ENCODE results near the gene SWSAP1. TPM values are rescaled to one million over a fixed set of nuclear protein-coding genes. Genes with fewer than 3 reads are reported as not detected.
"Not testable (repeated sequence)": the region's sequence is repeated elsewhere in the genome, so short reads cannot be mapped to it uniquely, and the experiment has no call there.

Gene SWSAP1
- total RNA-seq, 1 donor from 2014 or later = 1.2 TPM

GRCh38 chr19:11378319-11379189, 4.1 kb downstream of the SWSAP1 start:
- DNase-seq (ENCODE audit: low spot score) = no peak

- not testable (repeated sequence) for DNase-seq (ENCODE audit: low spot score)
These were observed 4.9 kb downstream of the SWSAP1 start for GRCh38 chr19:11379269-11379845.

GRCh38 chr19:11379857-11380350, 5.4 kb downstream of the SWSAP1 start:
- no peak for DNase-seq (ENCODE audit: low spot score)

GRCh38 chr19:11380653-11381537, 6.4 kb downstream of the SWSAP1 start:
- peak; percentile 93 for DNase-seq (ENCODE audit: low spot score)

- no peak for DNase-seq (ENCODE audit: low spot score)
These were observed 8.6 kb downstream of the SWSAP1 start for GRCh38 chr19:11382898-11383705.

GRCh38 chr19:11383706-11384048, 9.2 kb downstream of the SWSAP1 start:
- no peak for DNase-seq (ENCODE audit: low spot score)

GRCh38 chr19:11384778-11385129, 10.3 kb downstream of the SWSAP1 start:
- DNase-seq (ENCODE audit: low spot score) = no peak

- DNase-seq (ENCODE audit: low spot score) = no peak
These were observed 12.9 kb downstream of the SWSAP1 start for GRCh38 chr19:11387162-11388034.

- DNase-seq (ENCODE audit: low spot score) = no peak
These were observed 15.9 kb downstream of the SWSAP1 start for GRCh38 chr19:11390359-11390758.

GRCh38 chr19:11390933-11391680, 16.6 kb downstream of the SWSAP1 start:
- no peak for DNase-seq (ENCODE audit: low spot score)

GRCh38 chr19:11397089-11397610, 22.7 kb downstream of the SWSAP1 start:
- no peak for DNase-seq (ENCODE audit: low spot score)

GRCh38 chr19:11399667-11400066, 25.2 kb downstream of the SWSAP1 start:
- no peak for DNase-seq (ENCODE audit: low spot score)

- no peak for DNase-seq (ENCODE audit: low spot score)
These were observed 26.3 kb downstream of the SWSAP1 start for GRCh38 chr19:11400798-11401197.

GRCh38 chr19:11401808-11402543, 27.5 kb downstream of the SWSAP1 start:
- no peak for DNase-seq (ENCODE audit: low spot score)

- DNase-seq (ENCODE audit: low spot score) = no peak
These were observed 30.2 kb downstream of the SWSAP1 start for GRCh38 chr19:11404588-11405222.

- no peak for DNase-seq (ENCODE audit: low spot score)
These were observed 31.6 kb downstream of the SWSAP1 start for GRCh38 chr19:11405846-11406643.

- not testable (repeated sequence) for DNase-seq (ENCODE audit: low spot score)
These were observed 32.3 kb downstream of the SWSAP1 start for GRCh38 chr19:11406703-11407236.
